Measurements from ENCODE around the gene HOXB9. TPM values are rescaled to one million over a fixed set of nuclear protein-coding genes. Genes with fewer than 3 reads are reported as not detected.

The HOXB9 gene
- total and polyA plus RNA-seq, 9 of the 15 experiments (the other 6 are each of a cell fraction or from before 2014, with no cell fraction given), result 3.1 to 196 (median 77.6) TPM

- TF ChIP-seq ARID3A (IDR thresholded peaks at IDR 0.05; ENCODE audit: borderline replicate concordance, low read depth, low read length) (no peak), ZBTB17 (CRISPR knock-in tag; IDR thresholded peaks at IDR 0.05) (no peak), DMBX1 (CRISPR knock-in tag; IDR thresholded peaks at IDR 0.05; ENCODE audit: borderline replicate concordance) (no peak), ZBTB40 (IDR thresholded peaks at IDR 0.05) (no peak), ZBTB40 (CRISPR knock-in tag; IDR thresholded peaks at IDR 0.05) (no peak), NCOR1 (IDR thresholded peaks at IDR 0.05) (no peak), ZBTB33 (CRISPR knock-in tag; IDR thresholded peaks at IDR 0.05) (no peak), CCAR2 (IDR thresholded peaks at IDR 0.05; ENCODE audit: low read depth, low read length) (no peak), SETDB1 (IDR thresholded peaks at IDR 0.05; ENCODE audit: low read length) (no peak), TCF7 (IDR thresholded peaks at IDR 0.05; ENCODE audit: borderline replicate concordance) (no peak), SNIP1 (IDR thresholded peaks at IDR 0.05; ENCODE audit: low read depth) (no peak), CGGBP1 (CRISPR knock-in tag; IDR thresholded peaks at IDR 0.05) (no peak), HDAC6 (IDR thresholded peaks at IDR 0.05; ENCODE audit: low read depth, low read length) (no peak), SMARCA4 (IDR thresholded peaks at IDR 0.05) (no peak; the same call in 1 of the 2 replicates), RBM39 (optimal IDR thresholded peaks at IDR 0.05; ENCODE audit: low read depth, low read length) (no peak), WHSC1 (IDR thresholded peaks at IDR 0.05; ENCODE audit: low read length) (no peak), JUND (IDR thresholded peaks at IDR 0.05; ENCODE audit: borderline replicate concordance, low read depth, low read length) (0 out of 2 replicates have a peak, but pooled peaks have one; percentile 31), JUND (tag; IDR thresholded peaks at IDR 0.05; ENCODE audit: borderline replicate concordance, low read depth, low read length) (0 out of 3 replicates have a peak, but pooled peaks have one; percentile 20)
Observed at GRCh38 chr17:48609033-48609432, 17.1 kb downstream of the HOXB9 start (continued).

Measured in K562 (cell line).